Measurements from ENCODE around the gene UBE2L5.

Gene UBE2L5

DNA sequence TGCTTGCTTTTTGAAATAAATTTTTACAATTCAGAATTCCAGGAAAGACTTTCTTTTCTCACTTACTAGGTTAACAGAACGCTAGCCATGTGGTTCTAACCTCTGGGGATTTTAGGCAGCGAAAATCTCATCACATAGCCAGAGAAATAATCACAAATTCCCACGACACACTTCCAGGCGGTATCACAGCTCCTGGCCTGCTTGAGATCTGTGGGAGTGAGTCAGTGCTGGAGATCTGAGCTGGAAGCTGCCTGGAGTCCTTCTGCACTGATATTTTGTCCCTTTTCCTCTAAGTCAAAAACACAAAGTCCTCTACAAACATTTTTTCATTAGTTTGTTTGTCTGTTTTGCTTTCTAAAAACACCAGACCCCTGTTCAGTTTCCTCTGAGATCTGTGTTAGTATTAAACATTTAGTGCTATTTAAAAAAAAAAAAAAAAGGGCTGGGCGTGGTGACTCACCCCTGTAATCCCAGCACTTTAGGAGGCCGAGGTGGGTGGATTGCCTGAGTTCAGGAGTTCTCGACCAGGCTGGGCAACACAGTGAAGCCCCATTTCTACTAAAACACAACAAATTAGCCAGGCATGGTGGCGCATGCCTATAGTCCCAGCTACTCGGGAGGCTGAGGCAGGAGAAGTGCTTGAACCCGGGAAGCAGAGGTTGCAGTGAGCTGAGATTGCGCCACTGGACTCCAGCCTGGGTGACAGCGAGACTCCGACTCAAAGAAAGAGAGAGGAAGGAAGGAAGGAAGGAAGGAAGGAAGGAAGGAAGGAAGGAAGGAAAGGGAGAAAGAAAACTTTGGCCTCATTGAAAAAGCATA, 12.2 kb upstream of the UBE2L5 start:
- ATAC-seq = peak; percentile 81
- TF ChIP-seq CSDC2 (CRISPR knock-in tag; IDR thresholded peaks at IDR 0.05) (no peak), RARB (CRISPR knock-in tag; IDR thresholded peaks at IDR 0.05) (no peak), ZNF70 (CRISPR knock-in tag; IDR thresholded peaks at IDR 0.05) (no peak), BACH2 (CRISPR knock-in tag; IDR thresholded peaks at IDR 0.05; ENCODE audit: borderline replicate concordance) (no peak), ZC3H10 (CRISPR knock-in tag; IDR thresholded peaks at IDR 0.05) (no peak), SNAI2 (CRISPR knock-in tag; IDR thresholded peaks at IDR 0.05) (no peak), ZFP3 (CRISPR knock-in tag; IDR thresholded peaks at IDR 0.05) (no peak), PPARA (CRISPR knock-in tag; IDR thresholded peaks at IDR 0.05; ENCODE audit: borderline replicate concordance) (no peak), GLIS3 (CRISPR knock-in tag; IDR thresholded peaks at IDR 0.05) (no peak), OSR1 (CRISPR knock-in tag; IDR thresholded peaks at IDR 0.05) (no peak), ISL1 (CRISPR knock-in tag; IDR thresholded peaks at IDR 0.05) (no peak), ARNTL (CRISPR knock-in tag; IDR thresholded peaks at IDR 0.05; ENCODE audit: borderline replicate concordance, low read depth) (no peak), ZNF565 (CRISPR knock-in tag; conservative IDR thresholded peaks at IDR 0.05; ENCODE audit: low read depth) (no peak), TOX (CRISPR knock-in tag; IDR thresholded peaks at IDR 0.05; ENCODE audit: borderline replicate concordance) (no peak), TCF4 (CRISPR knock-in tag; IDR thresholded peaks at IDR 0.05; ENCODE audit: borderline replicate concordance) (no peak)
- TF ChIP-seq, protein P1, sequence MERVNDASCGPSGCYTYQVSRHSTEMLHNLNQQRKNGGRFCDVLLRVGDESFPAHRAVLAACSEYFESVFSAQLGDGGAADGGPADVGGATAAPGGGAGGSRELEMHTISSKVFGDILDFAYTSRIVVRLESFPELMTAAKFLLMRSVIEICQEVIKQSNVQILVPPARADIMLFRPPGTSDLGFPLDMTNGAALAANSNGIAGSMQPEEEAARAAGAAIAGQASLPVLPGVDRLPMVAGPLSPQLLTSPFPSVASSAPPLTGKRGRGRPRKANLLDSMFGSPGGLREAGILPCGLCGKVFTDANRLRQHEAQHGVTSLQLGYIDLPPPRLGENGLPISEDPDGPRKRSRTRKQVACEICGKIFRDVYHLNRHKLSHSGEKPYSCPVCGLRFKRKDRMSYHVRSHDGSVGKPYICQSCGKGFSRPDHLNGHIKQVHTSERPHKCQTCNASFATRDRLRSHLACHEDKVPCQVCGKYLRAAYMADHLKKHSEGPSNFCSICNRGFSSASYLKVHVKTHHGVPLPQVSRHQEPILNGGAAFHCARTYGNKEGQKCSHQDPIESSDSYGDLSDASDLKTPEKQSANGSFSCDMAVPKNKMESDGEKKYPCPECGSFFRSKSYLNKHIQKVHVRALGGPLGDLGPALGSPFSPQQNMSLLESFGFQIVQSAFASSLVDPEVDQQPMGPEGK (CRISPR knock-in tag; IDR thresholded peaks at IDR 0.05; ENCODE audit: borderline replicate concordance) = no peak
- TF ChIP-seq, protein P2, sequence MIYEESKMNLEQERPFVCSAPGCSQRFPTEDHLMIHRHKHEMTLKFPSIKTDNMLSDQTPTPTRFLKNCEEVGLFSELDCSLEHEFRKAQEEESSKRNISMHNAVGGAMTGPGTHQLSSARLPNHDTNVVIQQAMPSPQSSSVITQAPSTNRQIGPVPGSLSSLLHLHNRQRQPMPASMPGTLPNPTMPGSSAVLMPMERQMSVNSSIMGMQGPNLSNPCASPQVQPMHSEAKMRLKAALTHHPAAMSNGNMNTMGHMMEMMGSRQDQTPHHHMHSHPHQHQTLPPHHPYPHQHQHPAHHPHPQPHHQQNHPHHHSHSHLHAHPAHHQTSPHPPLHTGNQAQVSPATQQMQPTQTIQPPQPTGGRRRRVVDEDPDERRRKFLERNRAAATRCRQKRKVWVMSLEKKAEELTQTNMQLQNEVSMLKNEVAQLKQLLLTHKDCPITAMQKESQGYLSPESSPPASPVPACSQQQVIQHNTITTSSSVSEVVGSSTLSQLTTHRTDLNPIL (CRISPR knock-in tag; IDR thresholded peaks at IDR 0.05; ENCODE audit: low read depth) = no peak
- TF ChIP-seq, protein P3, sequence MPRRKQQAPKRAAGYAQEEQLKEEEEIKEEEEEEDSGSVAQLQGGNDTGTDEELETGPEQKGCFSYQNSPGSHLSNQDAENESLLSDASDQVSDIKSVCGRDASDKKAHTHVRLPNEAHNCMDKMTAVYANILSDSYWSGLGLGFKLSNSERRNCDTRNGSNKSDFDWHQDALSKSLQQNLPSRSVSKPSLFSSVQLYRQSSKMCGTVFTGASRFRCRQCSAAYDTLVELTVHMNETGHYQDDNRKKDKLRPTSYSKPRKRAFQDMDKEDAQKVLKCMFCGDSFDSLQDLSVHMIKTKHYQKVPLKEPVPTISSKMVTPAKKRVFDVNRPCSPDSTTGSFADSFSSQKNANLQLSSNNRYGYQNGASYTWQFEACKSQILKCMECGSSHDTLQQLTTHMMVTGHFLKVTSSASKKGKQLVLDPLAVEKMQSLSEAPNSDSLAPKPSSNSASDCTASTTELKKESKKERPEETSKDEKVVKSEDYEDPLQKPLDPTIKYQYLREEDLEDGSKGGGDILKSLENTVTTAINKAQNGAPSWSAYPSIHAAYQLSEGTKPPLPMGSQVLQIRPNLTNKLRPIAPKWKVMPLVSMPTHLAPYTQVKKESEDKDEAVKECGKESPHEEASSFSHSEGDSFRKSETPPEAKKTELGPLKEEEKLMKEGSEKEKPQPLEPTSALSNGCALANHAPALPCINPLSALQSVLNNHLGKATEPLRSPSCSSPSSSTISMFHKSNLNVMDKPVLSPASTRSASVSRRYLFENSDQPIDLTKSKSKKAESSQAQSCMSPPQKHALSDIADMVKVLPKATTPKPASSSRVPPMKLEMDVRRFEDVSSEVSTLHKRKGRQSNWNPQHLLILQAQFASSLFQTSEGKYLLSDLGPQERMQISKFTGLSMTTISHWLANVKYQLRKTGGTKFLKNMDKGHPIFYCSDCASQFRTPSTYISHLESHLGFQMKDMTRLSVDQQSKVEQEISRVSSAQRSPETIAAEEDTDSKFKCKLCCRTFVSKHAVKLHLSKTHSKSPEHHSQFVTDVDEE (CRISPR knock-in tag; IDR thresholded peaks at IDR 0.05) = no peak
- TF ChIP-seq, protein P4, sequence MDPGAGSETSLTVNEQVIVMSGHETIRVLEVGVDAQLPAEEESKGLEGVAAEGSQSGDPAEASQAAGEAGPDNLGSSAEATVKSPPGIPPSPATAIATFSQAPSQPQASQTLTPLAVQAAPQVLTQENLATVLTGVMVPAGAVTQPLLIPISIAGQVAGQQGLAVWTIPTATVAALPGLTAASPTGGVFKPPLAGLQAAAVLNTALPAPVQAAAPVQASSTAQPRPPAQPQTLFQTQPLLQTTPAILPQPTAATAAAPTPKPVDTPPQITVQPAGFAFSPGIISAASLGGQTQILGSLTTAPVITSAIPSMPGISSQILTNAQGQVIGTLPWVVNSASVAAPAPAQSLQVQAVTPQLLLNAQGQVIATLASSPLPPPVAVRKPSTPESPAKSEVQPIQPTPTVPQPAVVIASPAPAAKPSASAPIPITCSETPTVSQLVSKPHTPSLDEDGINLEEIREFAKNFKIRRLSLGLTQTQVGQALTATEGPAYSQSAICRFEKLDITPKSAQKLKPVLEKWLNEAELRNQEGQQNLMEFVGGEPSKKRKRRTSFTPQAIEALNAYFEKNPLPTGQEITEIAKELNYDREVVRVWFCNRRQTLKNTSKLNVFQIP (CRISPR knock-in tag; IDR thresholded peaks at IDR 0.05; ENCODE audit: borderline replicate concordance, low read depth) = no peak

DNA sequence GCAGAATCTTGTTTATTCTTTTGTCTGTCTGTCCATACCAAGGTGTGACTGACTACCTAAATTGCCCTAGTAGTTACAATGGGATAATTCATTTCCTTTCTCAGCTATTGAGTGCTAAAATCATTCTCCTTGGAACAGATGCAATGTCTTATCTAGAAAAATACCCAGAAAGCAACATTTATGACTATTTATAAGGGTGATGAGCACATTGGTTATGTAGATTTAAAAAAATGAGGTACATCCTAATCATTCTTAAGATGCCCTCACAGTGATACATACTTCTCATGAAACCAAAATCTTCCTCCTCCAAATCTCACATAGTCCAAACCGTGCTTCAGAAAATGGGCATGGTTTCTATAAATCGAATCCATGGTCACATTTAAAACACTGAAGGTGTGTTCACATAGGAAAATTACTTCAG, 11.6 kb upstream of the UBE2L5 start:
- no peak for TF ChIP-seq ZNF8 (CRISPR knock-in tag; IDR thresholded peaks at IDR 0.05)
- no peak for TF ChIP-seq OSR1 (CRISPR knock-in tag; IDR thresholded peaks at IDR 0.05)
- no peak for TF ChIP-seq ZFP30 (CRISPR knock-in tag; IDR thresholded peaks at IDR 0.05)
- TF ChIP-seq PPARA (CRISPR knock-in tag; IDR thresholded peaks at IDR 0.05; ENCODE audit: borderline replicate concordance) = no peak
- no peak for TF ChIP-seq SNAI2 (CRISPR knock-in tag; IDR thresholded peaks at IDR 0.05)
- TF ChIP-seq, protein P2 (CRISPR knock-in tag; IDR thresholded peaks at IDR 0.05; ENCODE audit: low read depth) = no peak
- TF ChIP-seq TOX (CRISPR knock-in tag; IDR thresholded peaks at IDR 0.05; ENCODE audit: borderline replicate concordance) = no peak
- TF ChIP-seq, protein P4 (CRISPR knock-in tag; IDR thresholded peaks at IDR 0.05; ENCODE audit: borderline replicate concordance, low read depth) = no peak
- ATAC-seq = no peak
